HUDEP-2 (cell line): Measurements from ENCODE around the gene EXOC3.

ENCODE experiments used
- DNase-seq, 76 experiments: peaks; one replicate each; lab custom pipeline; 2025; ENCODE audit not compliant: unreplicated experiment in 76 of 76; lab: John Stamatoyannopoulos, UW

The EXOC3 gene

DNA sequence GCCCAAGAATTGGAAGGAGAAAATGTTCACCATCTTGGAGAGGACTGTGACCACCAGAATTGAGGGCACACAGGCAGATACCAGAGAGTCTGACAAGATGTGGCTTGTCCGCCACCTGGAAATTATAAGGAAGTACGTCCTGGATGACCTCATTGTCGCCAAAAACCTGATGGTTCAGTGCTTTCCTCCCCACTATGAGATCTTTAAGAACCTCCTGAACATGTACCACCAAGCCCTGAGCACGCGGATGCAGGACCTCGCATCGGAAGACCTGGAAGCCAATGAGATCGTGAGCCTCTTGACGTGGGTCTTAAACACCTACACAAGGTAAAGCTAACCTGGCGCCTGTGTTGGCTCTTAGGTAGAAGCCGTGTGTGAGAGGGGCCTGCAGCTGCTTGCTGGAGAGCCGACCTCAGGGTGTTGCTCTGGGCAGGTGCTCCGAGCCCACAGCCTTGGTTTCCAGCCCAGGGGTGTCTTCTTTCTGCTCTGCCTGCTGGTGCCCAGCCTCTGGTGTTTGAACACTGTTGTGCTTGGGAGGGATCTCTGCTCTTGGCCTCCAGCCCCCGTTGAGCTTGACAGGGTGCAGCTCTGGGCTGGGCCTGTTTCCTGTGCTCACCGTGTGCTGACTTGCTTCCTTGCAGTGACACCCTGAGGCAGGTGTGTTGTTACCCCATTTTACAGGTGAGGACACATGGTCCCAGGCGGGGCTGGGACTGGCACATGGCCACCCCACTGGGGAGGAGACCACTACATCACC lies 10.9 kb downstream of the EXOC3 start:
- DNase-seq, result no peak

- no peak for DNase-seq
Measured at GRCh38 chr5:454936-455335, 12.0 kb downstream of the EXOC3 start.

DNA sequence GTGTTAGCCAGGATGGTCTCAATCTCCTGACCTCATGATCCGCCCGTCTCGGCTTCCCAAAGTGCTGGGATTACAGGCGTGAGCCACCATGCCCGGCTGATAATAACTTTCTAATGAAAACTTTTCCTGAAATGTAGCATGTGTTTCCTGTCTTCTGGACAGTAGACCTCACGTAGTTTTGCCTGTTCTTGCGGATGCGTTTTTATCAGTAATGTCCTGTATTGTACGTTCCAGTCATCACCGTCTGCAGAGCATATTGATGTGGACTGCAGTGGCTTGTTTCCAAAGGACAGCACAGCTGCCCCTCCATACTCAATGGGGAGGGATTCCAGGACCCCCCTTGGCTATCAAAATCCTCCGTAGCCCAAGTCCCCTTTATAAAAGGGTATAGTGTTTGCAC lies 12.8 kb downstream of the EXOC3 start:
- no peak for DNase-seq

GRCh38 chr5:456351-457194 lies 13.6 kb downstream of the EXOC3 start:
- DNase-seq, result no peak

DNA sequence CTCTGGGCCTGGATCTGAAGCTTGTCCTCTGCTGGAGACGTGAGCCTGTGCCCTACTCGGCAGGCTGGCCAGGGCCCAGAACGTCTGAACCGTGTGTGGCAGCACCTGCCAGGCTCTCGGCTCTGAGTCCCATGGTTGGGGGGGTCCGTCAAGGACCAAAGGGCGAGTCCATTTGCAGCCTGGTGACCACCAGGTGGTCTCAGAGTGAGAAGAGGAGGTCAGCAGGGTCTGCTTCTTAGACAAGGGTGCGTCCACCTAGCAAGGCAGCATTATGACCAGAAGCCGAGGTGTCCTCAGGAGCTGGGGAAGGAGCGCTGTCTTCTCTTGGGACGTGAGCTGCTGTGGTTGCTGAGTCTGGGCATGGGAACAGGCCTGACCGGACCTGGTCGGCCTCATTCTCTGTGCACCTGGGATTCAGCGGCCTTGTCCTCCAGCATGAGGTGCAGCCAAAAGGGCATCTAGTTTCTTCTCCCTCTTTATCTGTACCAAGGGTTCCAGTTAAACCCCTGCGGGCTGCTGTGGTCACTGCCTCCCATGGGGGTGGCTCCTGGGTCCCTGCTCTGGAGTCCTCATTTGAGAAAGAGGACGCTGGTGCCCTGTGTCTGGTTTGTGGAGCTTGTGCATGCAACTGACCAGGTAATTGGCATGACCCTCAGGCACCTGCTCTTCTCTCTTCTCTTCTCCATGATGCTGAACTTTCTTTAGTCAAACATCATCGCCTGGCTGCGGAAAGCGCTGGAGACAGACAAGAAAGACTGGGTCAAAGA lies 14.4 kb downstream of the EXOC3 start:
- DNase-seq, result no peak

DNA sequence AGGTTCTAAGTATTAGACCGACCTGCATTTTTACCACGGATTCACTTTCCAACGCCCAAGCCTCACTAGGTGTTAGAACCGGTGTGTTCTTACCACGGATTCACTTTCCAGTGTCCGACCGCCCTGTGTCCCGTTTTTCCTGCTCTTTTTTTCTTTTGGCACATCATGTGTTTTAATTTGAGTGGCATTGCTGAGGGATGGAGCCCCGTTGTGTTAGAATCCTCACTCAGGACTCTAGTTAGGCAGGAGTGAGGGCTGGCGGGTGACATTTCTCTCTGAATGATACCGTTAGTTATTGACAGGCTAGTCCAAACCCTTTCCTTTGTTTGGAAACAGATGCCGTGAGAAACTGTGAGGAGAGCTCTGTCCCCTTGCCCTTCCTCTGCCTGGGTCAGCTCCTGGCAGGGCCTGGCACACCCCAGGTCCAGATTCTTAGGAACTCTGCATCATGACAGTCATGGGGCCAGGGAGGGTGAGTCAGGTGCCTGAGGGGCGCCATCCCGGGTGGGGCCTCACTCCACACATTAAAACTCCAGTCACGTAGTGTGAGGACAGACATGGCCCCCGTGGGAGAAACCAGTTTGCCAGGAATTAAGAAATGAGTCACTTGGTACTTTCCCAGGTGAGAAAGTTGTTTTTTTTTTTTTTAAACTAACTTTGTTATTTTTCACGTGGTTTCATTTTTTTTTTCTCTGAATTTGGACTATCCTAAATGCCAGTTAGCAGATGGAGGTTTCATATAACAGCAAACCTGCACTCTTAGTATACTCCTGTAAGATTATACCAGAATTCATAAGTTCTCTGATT lies 15.8 kb downstream of the EXOC3 start:
- DNase-seq, result no peak

- DNase-seq, result no peak
Measured at GRCh38 chr5:459562-460272, 16.7 kb downstream of the EXOC3 start.

DNA sequence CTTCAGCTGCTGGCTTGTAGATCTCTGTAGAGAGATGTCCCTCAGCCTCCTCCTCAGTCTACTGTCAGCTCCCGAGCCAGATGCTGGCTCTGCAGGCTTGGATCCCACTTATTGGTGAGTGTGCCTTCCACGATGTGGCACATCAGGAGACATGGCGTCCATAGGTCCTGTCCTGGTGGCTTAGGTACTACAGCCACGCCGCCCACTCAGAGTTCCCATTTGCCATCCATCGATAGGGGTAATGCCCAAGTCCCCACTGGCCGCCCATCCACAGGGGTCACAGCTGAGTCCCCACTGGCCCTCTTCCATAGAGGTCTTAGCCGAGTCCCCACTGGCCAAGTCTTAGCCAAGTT lies 17.3 kb downstream of the EXOC3 start:
- no peak for DNase-seq

DNA sequence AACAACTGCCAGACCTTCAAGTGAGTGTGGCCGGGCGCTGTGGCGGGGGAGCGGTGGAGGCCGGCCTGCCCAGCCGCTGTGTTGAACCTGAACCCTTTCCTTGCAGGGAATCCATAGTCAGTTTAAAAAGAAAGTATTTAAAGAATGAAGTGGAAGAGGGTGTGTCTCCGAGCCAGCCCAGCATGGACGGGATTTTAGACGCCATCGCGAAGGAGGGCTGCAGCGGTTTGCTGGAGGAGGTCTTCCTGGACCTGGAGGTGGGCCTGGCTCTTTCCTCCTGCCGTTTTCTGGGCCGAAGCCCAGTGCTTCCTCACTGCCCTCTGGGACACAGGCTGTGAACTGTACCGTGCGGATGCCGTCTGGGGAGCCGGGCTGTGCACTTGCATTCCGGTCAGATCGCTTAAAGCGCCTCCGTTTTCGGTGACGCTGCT lies 19.1 kb downstream of the EXOC3 start:
- DNase-seq, result no peak

GRCh38 chr5:463301-463700 lies 20.3 kb downstream of the EXOC3 start:
- DNase-seq, result no peak

- DNase-seq, result no peak
Measured at GRCh38 chr5:463952-464351, 21.0 kb downstream of the EXOC3 start.

GRCh38 chr5:464446-464842 lies 21.5 kb downstream of the EXOC3 start:
- DNase-seq, result no peak

- DNase-seq, result no peak
Measured at GRCh38 chr5:464843-465590, 22.0 kb downstream of the EXOC3 start.

GRCh38 chr5:465591-466403 lies 22.8 kb downstream of the EXOC3 start:
- DNase-seq, result no peak

- no peak for DNase-seq
Measured at GRCh38 chr5:466661-467310, 23.8 kb downstream of the EXOC3 start.

- no peak for DNase-seq
Measured at GRCh38 chr5:468401-468800, 25.4 kb downstream of the EXOC3 start.

DNA sequence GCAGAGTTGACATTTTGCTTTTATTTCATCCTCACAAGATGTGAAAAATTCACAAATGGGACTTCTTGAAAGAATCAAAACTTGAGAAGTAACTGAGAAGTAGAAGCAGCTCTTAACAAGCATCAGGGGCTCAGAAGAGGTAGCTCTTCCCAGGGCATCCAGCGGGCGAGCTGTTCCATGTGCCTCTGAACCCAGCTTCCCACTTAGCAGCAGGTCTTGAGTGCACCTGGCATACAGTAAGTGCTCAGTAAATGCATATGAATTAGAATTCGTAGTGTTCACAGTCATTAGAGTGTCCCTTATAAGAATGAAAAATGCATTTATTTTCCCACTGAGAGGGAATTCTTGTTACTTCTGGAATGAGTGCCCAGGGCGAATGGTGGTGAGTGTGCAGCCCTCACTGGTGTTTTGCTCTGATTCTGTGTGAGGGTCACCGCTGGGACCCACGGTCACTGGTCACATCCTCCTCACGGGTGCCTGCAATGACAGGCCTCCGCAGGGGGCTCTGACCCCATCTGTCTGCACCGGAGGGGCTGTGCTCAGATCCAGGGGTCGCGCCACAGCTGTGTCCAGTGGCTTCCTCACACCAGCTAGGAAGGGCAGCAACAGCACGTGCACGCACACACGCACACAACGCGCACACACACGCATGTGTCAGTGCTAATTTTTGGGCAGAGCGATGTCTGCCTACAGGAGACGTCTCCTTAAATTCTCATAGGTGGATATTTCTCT lies 26.9 kb downstream of the EXOC3 start:
- DNase-seq, result peak in 1 of 76 experiments; percentile 3
